HEK293 (cell line): ENCODE results near the gene SLC35B1.
A peak's percentile ranks its signal among the peaks of the same experiment; 100 is the strongest.

ENCODE experiments used
- IKZF3 ChIP-seq: fragments of 450-650 bp; IDR thresholded peaks from 2 replicates; pipeline ENCODE4 v1.5.0; 2018; ENCODE audit warnings: missing biosample characterization, mild to moderate bottlenecking, missing genetic modification characterization, moderate library complexity
- OVOL3 ChIP-seq: fragments of 450-650 bp; formaldehyde crosslinking; IDR thresholded peaks from 2 replicates; pipeline ENCODE4 v1.5.1; 2016; ENCODE audit warnings: missing biosample characterization, missing genetic modification characterization
- REPIN1 ChIP-seq: fragments of 450-650 bp; formaldehyde crosslinking; IDR thresholded peaks from 2 replicates; pipeline ENCODE4 v1.5.1; 2017; ENCODE audit warnings: missing biosample characterization, missing genetic modification characterization, low read depth
- WT1 ChIP-seq: fragments of 450-650 bp; formaldehyde crosslinking; IDR thresholded peaks from 2 replicates; pipeline ENCODE4 v1.5.1; 2016; ENCODE audit warnings: missing biosample characterization, missing genetic modification characterization
- ZBTB8A ChIP-seq: fragments of 450-650 bp; formaldehyde crosslinking; IDR thresholded peaks from 2 replicates; pipeline ENCODE4 v1.5.1; 2016; ENCODE audit warnings: missing biosample characterization, missing genetic modification characterization
- ZNF426 ChIP-seq: fragments of 450-650 bp; formaldehyde crosslinking; IDR thresholded peaks from 2 replicates; pipeline ENCODE4 v1.5.1; 2017; ENCODE audit warnings: missing biosample characterization, missing genetic modification characterization, mild to moderate bottlenecking, inconsistent platforms, moderate library complexity
- ZNF433 ChIP-seq: fragments of 450-650 bp; formaldehyde crosslinking; IDR thresholded peaks from 2 replicates; pipeline ENCODE4 v1.5.1; 2016; ENCODE audit warnings: missing biosample characterization, missing genetic modification characterization, low read depth
- ZNF514 ChIP-seq: fragments of 450-650 bp; formaldehyde crosslinking; IDR thresholded peaks from 2 replicates; pipeline ENCODE4 v1.5.1; 2016; ENCODE audit warnings: missing biosample characterization, missing genetic modification characterization
- ZNF549 ChIP-seq: fragments of 450-650 bp; IDR thresholded peaks from 2 replicates; pipeline ENCODE4 v1.5.1; 2018; ENCODE audit warnings: missing biosample characterization, missing genetic modification characterization, mild to moderate bottlenecking, inconsistent platforms, moderate library complexity
- ZNF558 ChIP-seq: fragments of 450-650 bp; formaldehyde crosslinking; IDR thresholded peaks from 2 replicates; pipeline ENCODE4 v1.5.1; 2016; ENCODE audit warnings: missing biosample characterization, missing genetic modification characterization
- ZNF600 ChIP-seq: fragments of 450-650 bp; formaldehyde crosslinking; IDR thresholded peaks from 2 replicates; pipeline ENCODE4 v1.5.1; 2016; ENCODE audit warnings: missing biosample characterization, missing genetic modification characterization
- ZNF623 ChIP-seq: fragments of 450-650 bp; formaldehyde crosslinking; IDR thresholded peaks from 2 replicates; pipeline ENCODE4 v1.5.1; 2016; ENCODE audit warnings: missing biosample characterization, missing genetic modification characterization
- TF ChIP-seq, protein P1 (sequence below): fragments of 450-650 bp; formaldehyde crosslinking; IDR thresholded peaks from 2 replicates; pipeline ENCODE4 v1.5.1; 2016; ENCODE audit warnings: missing biosample characterization, missing genetic modification characterization, borderline replicate concordance
- TF ChIP-seq, protein P2 (sequence below): fragments of 450-650 bp; formaldehyde crosslinking; IDR thresholded peaks from 2 replicates; pipeline ENCODE4 v1.5.1; 2016; ENCODE audit warnings: missing biosample characterization, missing genetic modification characterization
- TF ChIP-seq, protein P3 (sequence below): IDR thresholded peaks from 2 replicates; pipeline ENCODE4 v1.6.1; 2011; ENCODE audit warnings: mild to moderate bottlenecking, low read depth, low read length, borderline replicate concordance
- TF ChIP-seq, protein P4 (sequence below): fragments of 450-650 bp; formaldehyde crosslinking; IDR thresholded peaks from 2 replicates; pipeline ENCODE4 v1.5.1; 2016; ENCODE audit warnings: missing biosample characterization, missing genetic modification characterization
- TF ChIP-seq, protein P5 (sequence below): fragments of 450-650 bp; formaldehyde crosslinking; IDR thresholded peaks from 2 replicates; pipeline ENCODE4 v1.5.1; 2016; ENCODE audit warnings: missing biosample characterization, missing genetic modification characterization
- TF ChIP-seq, protein P6 (sequence below): fragments of 450-650 bp; formaldehyde crosslinking; IDR thresholded peaks from 2 replicates; pipeline ENCODE4 v1.5.1; 2016; ENCODE audit warnings: missing biosample characterization, missing genetic modification characterization
- TF ChIP-seq, protein P7 (sequence below): fragments of 450-650 bp; formaldehyde crosslinking; IDR thresholded peaks from 2 replicates; pipeline ENCODE4 v1.5.1; 2016; ENCODE audit warnings: missing biosample characterization, missing genetic modification characterization
- TF ChIP-seq, protein P8 (sequence below): fragments of 450-650 bp; formaldehyde crosslinking; conservative IDR thresholded peaks from 2 replicates; pipeline ENCODE4 v1.5.1; 2016; ENCODE audit warnings: low read depth, missing biosample characterization, missing genetic modification characterization

SLC35B1 gene

DNA sequence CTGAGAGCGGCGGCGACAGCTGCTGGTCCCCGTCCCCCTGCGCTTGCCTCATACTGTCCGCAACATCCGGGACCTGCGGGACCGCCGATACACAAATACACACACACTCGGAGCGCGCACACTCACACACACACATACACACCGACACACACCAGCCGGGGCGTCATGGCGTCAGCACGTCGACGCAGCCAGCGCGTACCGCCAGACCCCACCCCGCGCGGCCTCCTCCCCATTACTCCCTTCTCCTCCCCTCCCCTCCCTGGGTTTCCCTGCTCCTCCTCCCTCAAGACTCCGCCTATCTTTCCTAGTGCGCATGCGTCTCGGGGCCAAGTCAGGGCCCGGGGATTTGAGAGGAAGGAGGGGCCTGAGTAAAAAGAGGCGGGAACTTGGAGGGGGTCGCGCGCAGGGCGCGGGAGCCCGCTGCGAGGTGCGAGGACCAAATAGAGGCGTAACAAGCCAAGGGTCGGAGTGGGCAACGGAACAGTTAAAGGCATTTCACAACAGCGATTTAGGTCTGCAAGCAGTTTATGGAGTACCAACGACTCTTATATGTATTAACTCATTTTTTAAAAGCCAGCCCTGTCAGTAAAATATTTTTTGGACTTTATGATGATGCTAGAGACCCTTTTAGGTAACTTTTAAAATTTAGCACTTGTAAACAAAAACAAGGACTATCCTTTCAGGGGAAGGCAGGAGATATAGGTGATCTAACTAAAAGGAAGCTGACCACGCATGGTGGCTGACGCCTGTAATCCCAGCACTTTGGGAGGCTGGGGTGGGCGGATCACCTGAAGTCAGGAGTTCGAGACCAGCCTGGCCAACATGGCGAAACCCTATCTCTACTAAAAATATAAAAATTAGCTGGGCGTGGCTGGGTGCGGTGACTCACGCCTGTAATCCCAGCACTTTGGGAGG lies 29.6 kb downstream of the SLC35B1 start, which contains the start of gene SPOP (continued):
- TF ChIP-seq, protein P1, sequence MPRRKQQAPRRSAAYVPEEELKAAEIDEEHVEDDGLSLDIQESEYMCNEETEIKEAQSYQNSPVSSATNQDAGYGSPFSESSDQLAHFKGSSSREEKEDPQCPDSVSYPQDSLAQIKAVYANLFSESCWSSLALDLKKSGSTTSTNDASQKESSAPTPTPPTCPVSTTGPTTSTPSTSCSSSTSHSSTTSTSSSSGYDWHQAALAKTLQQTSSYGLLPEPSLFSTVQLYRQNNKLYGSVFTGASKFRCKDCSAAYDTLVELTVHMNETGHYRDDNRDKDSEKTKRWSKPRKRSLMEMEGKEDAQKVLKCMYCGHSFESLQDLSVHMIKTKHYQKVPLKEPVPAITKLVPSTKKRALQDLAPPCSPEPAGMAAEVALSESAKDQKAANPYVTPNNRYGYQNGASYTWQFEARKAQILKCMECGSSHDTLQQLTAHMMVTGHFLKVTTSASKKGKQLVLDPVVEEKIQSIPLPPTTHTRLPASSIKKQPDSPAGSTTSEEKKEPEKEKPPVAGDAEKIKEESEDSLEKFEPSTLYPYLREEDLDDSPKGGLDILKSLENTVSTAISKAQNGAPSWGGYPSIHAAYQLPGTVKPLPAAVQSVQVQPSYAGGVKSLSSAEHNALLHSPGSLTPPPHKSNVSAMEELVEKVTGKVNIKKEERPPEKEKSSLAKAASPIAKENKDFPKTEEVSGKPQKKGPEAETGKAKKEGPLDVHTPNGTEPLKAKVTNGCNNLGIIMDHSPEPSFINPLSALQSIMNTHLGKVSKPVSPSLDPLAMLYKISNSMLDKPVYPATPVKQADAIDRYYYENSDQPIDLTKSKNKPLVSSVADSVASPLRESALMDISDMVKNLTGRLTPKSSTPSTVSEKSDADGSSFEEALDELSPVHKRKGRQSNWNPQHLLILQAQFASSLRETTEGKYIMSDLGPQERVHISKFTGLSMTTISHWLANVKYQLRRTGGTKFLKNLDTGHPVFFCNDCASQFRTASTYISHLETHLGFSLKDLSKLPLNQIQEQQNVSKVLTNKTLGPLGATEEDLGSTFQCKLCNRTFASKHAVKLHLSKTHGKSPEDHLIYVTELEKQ (tag by site-specific recombination): no peak; the same call in 1 of the 2 replicates
- TF ChIP-seq ZNF558 (peak; percentile 17; the same call in 1 of the 2 replicates), WT1 (tag by site-specific recombination) (peak; percentile 99), ZNF549 (tag by site-specific recombination) (no peak), REPIN1 (tag by site-specific recombination) (no peak), OVOL3 (tag by site-specific recombination) (no peak), ZNF433 (tag by site-specific recombination) (no peak), ZNF514 (tag by site-specific recombination) (no peak), ZBTB8A (tag by site-specific recombination) (peak; percentile 97), IKZF3 (no peak), ZNF623 (tag by site-specific recombination) (no peak), ZNF426 (tag by site-specific recombination) (no peak), ZNF600 (tag by site-specific recombination) (peak; percentile 61; the same call in 1 of the 2 replicates)
- TF ChIP-seq, protein P2, sequence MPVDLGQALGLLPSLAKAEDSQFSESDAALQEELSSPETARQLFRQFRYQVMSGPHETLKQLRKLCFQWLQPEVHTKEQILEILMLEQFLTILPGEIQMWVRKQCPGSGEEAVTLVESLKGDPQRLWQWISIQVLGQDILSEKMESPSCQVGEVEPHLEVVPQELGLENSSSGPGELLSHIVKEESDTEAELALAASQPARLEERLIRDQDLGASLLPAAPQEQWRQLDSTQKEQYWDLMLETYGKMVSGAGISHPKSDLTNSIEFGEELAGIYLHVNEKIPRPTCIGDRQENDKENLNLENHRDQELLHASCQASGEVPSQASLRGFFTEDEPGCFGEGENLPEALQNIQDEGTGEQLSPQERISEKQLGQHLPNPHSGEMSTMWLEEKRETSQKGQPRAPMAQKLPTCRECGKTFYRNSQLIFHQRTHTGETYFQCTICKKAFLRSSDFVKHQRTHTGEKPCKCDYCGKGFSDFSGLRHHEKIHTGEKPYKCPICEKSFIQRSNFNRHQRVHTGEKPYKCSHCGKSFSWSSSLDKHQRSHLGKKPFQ (tag by site-specific recombination): peak; percentile 100
- TF ChIP-seq, protein P3, sequence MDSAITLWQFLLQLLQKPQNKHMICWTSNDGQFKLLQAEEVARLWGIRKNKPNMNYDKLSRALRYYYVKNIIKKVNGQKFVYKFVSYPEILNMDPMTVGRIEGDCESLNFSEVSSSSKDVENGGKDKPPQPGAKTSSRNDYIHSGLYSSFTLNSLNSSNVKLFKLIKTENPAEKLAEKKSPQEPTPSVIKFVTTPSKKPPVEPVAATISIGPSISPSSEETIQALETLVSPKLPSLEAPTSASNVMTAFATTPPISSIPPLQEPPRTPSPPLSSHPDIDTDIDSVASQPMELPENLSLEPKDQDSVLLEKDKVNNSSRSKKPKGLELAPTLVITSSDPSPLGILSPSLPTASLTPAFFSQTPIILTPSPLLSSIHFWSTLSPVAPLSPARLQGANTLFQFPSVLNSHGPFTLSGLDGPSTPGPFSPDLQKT: no peak
- TF ChIP-seq, protein P4, sequence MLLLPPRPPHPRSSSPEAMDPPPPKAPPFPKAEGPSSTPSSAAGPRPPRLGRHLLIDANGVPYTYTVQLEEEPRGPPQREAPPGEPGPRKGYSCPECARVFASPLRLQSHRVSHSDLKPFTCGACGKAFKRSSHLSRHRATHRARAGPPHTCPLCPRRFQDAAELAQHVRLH (tag by site-specific recombination): peak; percentile 9; the same call in 1 of the 2 replicates
- TF ChIP-seq, protein P5, sequence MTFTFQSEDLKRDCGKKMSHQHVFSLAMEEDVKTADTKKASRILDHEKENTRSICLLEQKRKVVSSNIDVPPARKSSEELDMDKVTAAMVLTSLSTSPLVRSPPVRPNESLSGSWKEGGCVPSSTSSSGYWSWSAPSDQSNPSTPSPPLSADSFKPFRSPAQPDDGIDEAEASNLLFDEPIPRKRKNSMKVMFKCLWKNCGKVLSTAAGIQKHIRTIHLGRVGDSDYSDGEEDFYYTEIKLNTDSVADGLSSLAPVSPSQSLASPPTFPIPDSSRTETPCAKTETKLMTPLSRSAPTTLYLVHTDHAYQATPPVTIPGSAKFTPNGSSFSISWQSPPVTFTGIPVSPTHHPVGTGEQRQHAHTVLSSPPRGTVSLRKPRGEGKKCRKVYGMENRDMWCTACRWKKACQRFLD (tag by site-specific recombination): no peak
- TF ChIP-seq, protein P6, sequence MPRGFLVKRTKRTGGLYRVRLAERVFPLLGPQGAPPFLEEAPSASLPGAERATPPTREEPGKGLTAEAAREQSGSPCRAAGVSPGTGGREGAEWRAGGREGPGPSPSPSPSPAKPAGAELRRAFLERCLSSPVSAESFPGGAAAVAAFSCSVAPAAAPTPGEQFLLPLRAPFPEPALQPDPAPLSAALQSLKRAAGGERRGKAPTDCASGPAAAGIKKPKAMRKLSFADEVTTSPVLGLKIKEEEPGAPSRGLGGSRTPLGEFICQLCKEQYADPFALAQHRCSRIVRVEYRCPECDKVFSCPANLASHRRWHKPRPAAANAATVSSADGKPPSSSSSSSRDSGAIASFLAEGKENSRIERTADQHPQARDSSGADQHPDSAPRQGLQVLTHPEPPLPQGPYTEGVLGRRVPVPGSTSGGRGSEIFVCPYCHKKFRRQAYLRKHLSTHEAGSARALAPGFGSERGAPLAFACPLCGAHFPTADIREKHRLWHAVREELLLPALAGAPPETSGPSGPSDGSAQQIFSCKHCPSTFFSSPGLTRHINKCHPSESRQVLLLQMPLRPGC (tag by site-specific recombination): peak; percentile 53
- TF ChIP-seq, protein P7, sequence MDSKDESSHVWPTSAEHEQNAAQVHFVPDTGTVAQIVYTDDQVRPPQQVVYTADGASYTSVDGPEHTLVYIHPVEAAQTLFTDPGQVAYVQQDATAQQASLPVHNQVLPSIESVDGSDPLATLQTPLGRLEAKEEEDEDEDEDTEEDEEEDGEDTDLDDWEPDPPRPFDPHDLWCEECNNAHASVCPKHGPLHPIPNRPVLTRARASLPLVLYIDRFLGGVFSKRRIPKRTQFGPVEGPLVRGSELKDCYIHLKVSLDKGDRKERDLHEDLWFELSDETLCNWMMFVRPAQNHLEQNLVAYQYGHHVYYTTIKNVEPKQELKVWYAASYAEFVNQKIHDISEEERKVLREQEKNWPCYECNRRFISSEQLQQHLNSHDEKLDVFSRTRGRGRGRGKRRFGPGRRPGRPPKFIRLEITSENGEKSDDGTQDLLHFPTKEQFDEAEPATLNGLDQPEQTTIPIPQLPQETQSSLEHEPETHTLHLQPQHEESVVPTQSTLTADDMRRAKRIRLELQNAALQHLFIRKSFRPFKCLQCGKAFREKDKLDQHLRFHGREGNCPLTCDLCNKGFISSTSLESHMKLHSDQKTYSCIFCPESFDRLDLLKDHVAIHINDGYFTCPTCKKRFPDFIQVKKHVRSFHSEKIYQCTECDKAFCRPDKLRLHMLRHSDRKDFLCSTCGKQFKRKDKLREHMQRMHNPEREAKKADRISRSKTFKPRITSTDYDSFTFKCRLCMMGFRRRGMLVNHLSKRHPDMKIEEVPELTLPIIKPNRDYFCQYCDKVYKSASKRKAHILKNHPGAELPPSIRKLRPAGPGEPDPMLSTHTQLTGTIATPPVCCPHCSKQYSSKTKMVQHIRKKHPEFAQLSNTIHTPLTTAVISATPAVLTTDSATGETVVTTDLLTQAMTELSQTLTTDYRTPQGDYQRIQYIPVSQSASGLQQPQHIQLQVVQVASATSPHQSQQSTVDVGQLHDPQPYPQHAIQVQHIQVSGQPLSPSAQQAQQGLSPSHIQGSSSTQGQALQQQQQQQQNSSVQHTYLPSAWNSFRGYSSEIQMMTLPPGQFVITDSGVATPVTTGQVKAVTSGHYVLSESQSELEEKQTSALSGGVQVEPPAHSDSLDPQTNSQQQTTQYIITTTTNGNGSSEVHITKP (tag by site-specific recombination): peak; percentile 80
- TF ChIP-seq, protein P8, sequence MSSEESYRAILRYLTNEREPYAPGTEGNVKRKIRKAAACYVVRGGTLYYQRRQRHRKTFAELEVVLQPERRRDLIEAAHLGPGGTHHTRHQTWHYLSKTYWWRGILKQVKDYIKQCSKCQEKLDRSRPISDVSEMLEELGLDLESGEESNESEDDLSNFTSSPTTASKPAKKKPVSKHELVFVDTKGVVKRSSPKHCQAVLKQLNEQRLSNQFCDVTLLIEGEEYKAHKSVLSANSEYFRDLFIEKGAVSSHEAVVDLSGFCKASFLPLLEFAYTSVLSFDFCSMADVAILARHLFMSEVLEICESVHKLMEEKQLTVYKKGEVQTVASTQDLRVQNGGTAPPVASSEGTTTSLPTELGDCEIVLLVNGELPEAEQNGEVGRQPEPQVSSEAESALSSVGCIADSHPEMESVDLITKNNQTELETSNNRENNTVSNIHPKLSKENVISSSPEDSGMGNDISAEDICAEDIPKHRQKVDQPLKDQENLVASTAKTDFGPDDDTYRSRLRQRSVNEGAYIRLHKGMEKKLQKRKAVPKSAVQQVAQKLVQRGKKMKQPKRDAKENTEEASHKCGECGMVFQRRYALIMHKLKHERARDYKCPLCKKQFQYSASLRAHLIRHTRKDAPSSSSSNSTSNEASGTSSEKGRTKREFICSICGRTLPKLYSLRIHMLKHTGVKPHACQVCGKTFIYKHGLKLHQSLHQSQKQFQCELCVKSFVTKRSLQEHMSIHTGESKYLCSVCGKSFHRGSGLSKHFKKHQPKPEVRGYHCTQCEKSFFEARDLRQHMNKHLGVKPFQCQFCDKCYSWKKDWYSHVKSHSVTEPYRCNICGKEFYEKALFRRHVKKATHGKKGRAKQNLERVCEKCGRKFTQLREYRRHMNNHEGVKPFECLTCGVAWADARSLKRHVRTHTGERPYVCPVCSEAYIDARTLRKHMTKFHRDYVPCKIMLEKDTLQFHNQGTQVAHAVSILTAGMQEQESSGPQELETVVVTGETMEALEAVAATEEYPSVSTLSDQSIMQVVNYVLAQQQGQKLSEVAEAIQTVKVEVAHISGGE: peak; percentile 83
